Neural crest cell (in vitro differentiated cells): Measurements from ENCODE around the gene DIS3L2. TPM values are rescaled to one million over a fixed set of nuclear protein-coding genes. Genes with fewer than 3 reads are reported as not detected.

Experiments used
- DNase-seq: peaks from one replicate; pipeline ENCODE4 v3.0.0; 2021; ENCODE audit warnings: low read depth, mixed read lengths, low spot score
- H3K27ac Mint-ChIP-seq: one replicate; pipeline ENCODE4 v1.8.0; 2021; ENCODE audit warnings: mild to moderate bottlenecking, mixed read lengths; ENCODE audit not compliant: unreplicated experiment
- H3K27me3 Mint-ChIP-seq: 2 replicates; pipeline ENCODE4 v1.8.0; 2021; ENCODE audit warnings: low read depth, mild to moderate bottlenecking, mixed read lengths
- H3K36me3 Mint-ChIP-seq: 2 replicates; pipeline ENCODE4 v1.8.0; 2021; ENCODE audit warnings: low read depth, mild to moderate bottlenecking, mixed read lengths
- H3K4me1 Mint-ChIP-seq: 2 replicates; pipeline ENCODE4 v1.8.0; 2021; ENCODE audit warnings: mixed read lengths
- H3K4me3 Mint-ChIP-seq: one replicate; pipeline ENCODE4 v1.8.0; 2021; ENCODE audit warnings: mild to moderate bottlenecking, mixed read lengths
- H3K9me3 Mint-ChIP-seq: 2 replicates; pipeline ENCODE4 v1.8.0; 2021; ENCODE audit warnings: mixed read lengths
- CTCF ChIP-seq: fragments of 200-600 bp; sonication (generic); conservative IDR thresholded peaks from 2 replicates; pipeline ENCODE4 v1.5.0; 2021; ENCODE audit warnings: antibody characterized with exemption, mild to moderate bottlenecking
- total RNA-seq: library from RNA; stranded (reverse); gene quantifications from 2 replicates; pipeline ENCODE4 v1.2.1, GENCODE V29; 2021

Gene DIS3L2
- total RNA-seq, 1 donor from 2014 or later = 51.9 TPM

- Mint-ChIP-seq H3K4me1 (peaks cover 40% of the 10 kb centered on the region), H3K27ac (no peak overlapping the region), H3K36me3 (peaks cover 2% of the 10 kb centered on the region), H3K27me3 (no peaks in the 10 kb centered on the region), H3K9me3 (no peaks in the 10 kb centered on the region), H3K4me3 (no peak overlapping the region)
- TF ChIP-seq CTCF = no peak
- no peak for DNase-seq
Observed at GRCh38 chr2:231992888-231993287, 31.4 kb downstream of the DIS3L2 start.

- no peak overlapping the region for H3K27ac Mint-ChIP-seq
- H3K4me3 Mint-ChIP-seq = no peak overlapping the region
- no peak for DNase-seq
- no peak for TF ChIP-seq CTCF
- no peaks in the 10 kb centered on the region for H3K27me3 Mint-ChIP-seq
- H3K4me1 Mint-ChIP-seq = peaks cover 8% of the 10 kb centered on the region
- no peaks in the 10 kb centered on the region for H3K9me3 Mint-ChIP-seq
- peaks cover under 1% of the 10 kb centered on the region for H3K36me3 Mint-ChIP-seq
Observed at GRCh38 chr2:231996797-231997540, 35.5 kb downstream of the DIS3L2 start.

- DNase-seq = no peak
- H3K4me3 Mint-ChIP-seq = no peak overlapping the region
- no peaks in the 10 kb centered on the region for H3K9me3 Mint-ChIP-seq
- H3K4me1 Mint-ChIP-seq = peaks cover 4% of the 10 kb centered on the region
- no peak overlapping the region for H3K27ac Mint-ChIP-seq
- TF ChIP-seq CTCF = no peak
- H3K36me3 Mint-ChIP-seq = no peaks in the 10 kb centered on the region
- H3K27me3 Mint-ChIP-seq = no peaks in the 10 kb centered on the region
Observed at GRCh38 chr2:231998046-231998445, 36.5 kb downstream of the DIS3L2 start.

GRCh38 chr2:232000439-232000838, 38.9 kb downstream of the DIS3L2 start:
- peaks cover 4% of the 10 kb centered on the region for H3K4me1 Mint-ChIP-seq
- DNase-seq = no peak
- no peaks in the 10 kb centered on the region for H3K9me3 Mint-ChIP-seq
- H3K27me3 Mint-ChIP-seq = no peaks in the 10 kb centered on the region
- no peak overlapping the region for H3K4me3 Mint-ChIP-seq
- H3K36me3 Mint-ChIP-seq = no peaks in the 10 kb centered on the region
- no peak overlapping the region for H3K27ac Mint-ChIP-seq
- TF ChIP-seq CTCF = no peak

GRCh38 chr2:232001073-232001472, 39.6 kb downstream of the DIS3L2 start:
- no peaks in the 10 kb centered on the region for H3K36me3 Mint-ChIP-seq
- H3K27me3 Mint-ChIP-seq = no peaks in the 10 kb centered on the region
- no peak overlapping the region for H3K4me3 Mint-ChIP-seq
- DNase-seq = no peak
- peaks cover 4% of the 10 kb centered on the region for H3K4me1 Mint-ChIP-seq
- no peaks in the 10 kb centered on the region for H3K9me3 Mint-ChIP-seq
- no peak overlapping the region for H3K27ac Mint-ChIP-seq
- TF ChIP-seq CTCF = no peak
